Measurements from ENCODE around the gene ENOPH1. TPM values are rescaled to one million over a fixed set of nuclear protein-coding genes. Genes with fewer than 3 reads are reported as not detected.
A peak's percentile ranks its signal among the peaks of the same experiment; 100 is the strongest.

Gene ENOPH1
- total and polyA plus RNA-seq, 9 of the 15 experiments (the other 6 are each of a cell fraction or from before 2014, with no cell fraction given), result 29.8 to 71.4 (median 48.9) TPM

GRCh38 chr4:82428969-82429727 is 1.2 kb upstream of the ENOPH1 start (continued):
- TF ChIP-seq, protein P1, sequence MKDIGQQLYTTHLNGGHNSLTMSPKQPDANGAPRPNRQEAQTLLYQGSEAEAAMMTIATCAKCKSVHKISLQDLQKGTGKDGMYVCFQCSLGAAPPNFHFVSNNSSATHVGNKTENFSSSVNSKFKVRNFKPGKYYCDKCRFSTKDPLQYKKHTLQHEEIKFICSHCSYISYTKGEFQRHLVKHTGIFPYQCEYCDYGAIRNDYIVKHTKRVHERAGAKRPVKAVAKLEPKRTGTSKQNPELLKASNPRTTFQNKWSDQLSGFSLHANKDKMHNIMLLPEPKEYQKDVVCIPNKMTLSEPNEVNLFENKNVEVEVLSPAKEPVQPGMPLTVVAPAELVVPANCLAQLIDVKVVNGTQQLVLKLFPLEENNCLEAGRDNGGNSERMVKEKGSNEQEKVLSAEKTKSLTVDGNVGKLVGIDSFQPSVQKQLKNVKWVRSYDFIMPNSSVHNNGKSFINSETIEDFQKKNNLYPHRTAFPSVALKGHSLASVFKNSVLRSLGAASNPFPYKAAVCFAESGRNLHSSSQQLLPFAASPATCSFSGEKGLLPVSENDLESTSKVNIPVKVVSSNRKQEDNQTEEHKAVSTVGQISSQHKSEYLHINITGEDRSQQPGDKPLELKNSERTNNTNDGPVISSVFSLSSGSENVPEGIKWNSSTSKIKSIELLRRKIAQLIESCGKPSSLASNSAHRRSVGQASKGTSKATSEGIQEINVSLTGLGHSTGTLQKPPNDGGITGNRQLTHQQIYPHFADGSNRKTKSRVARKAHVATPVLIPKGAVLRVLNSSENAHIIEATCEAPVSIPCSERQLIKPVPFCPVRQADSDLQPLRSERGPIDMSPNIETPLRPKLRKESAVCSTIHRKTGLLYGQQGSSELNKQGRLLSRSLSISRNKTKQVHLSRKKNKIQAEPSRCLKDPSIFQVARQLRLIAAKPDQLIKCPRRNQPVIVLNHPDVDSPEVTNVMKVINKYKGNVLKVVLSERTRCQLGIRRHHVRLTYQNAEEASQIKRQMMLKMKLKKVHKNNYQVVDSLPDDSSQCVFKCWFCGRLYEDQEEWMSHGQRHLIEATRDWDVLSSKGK (CRISPR knock-in tag; IDR thresholded peaks at IDR 0.05), result no peak
- TF ChIP-seq ZNF232 (CRISPR knock-in tag; IDR thresholded peaks at IDR 0.05) (no peak), SMAD1 (IDR thresholded peaks at IDR 0.05; ENCODE audit: low read depth, low read length, partially characterized antibody) (peak; percentile 91), BRF2 (IDR thresholded peaks at IDR 0.05; ENCODE audit: borderline replicate concordance, insufficient read depth, insufficient read length) (no peak), XRCC5 (IDR thresholded peaks at IDR 0.05; ENCODE audit: low read depth, low read length) (peak; percentile 88; the same call in 1 of the 2 replicates), CHD1 (IDR thresholded peaks at IDR 0.05; ENCODE audit: low read length) (no peak), SRSF1 (IDR thresholded peaks at IDR 0.05; ENCODE audit: low read depth, low read length) (peak; percentile 84; the same call in 1 of the 2 replicates), RBM25 (IDR thresholded peaks at IDR 0.05; ENCODE audit: low read depth, low read length, severe bottlenecking) (peak; percentile 92), PHB (CRISPR knock-in tag; IDR thresholded peaks at IDR 0.05) (0 out of 2 replicates have a peak, but pooled peaks have one; percentile 12), TSHZ1 (CRISPR knock-in tag; IDR thresholded peaks at IDR 0.05) (no peak), HMGN3 (IDR thresholded peaks at IDR 0.05; ENCODE audit: borderline replicate concordance, extremely low read depth, insufficient read length, low read depth, low read length) (peak; percentile 28), ZNF609 (CRISPR knock-in tag; IDR thresholded peaks at IDR 0.05; ENCODE audit: borderline replicate concordance) (peak; percentile 47; the same call in 1 of the 2 replicates)
